ENCODE results near the gene TAF4B.

Gene TAF4B

DNA sequence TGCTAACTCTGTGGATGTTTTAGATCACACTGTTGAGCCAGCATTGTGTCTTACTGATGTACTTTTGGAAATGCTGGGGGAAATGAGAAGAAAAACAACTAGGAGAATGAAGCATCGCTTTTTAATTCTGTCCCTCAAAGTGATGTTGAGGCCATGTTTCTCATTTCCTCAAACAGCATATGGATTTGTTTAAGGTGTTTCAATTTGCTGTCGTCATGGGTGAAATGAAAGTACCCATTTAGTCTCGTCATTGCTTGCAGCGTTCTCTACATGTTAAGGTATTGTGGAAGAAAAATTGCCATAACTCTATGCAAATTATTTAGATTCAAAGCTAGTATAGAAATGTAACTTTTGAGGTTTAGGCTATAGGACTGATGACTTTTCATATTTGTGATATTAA, 170.8 kb downstream of the TAF4B start:
- TF ChIP-seq, protein P1, sequence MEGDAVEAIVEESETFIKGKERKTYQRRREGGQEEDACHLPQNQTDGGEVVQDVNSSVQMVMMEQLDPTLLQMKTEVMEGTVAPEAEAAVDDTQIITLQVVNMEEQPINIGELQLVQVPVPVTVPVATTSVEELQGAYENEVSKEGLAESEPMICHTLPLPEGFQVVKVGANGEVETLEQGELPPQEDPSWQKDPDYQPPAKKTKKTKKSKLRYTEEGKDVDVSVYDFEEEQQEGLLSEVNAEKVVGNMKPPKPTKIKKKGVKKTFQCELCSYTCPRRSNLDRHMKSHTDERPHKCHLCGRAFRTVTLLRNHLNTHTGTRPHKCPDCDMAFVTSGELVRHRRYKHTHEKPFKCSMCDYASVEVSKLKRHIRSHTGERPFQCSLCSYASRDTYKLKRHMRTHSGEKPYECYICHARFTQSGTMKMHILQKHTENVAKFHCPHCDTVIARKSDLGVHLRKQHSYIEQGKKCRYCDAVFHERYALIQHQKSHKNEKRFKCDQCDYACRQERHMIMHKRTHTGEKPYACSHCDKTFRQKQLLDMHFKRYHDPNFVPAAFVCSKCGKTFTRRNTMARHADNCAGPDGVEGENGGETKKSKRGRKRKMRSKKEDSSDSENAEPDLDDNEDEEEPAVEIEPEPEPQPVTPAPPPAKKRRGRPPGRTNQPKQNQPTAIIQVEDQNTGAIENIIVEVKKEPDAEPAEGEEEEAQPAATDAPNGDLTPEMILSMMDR (IDR thresholded peaks at IDR 0.05; ENCODE audit: extremely low read depth, missing control alignments), result no peak
- DNase-seq (ENCODE audit: low spot score), result peak; percentile 33

GRCh38 chr18:26403491-26403890, 177.2 kb downstream of the TAF4B start:
- no peak for DNase-seq (ENCODE audit: low spot score)
- TF ChIP-seq, protein P1 (IDR thresholded peaks at IDR 0.05; ENCODE audit: extremely low read depth, missing control alignments), result no peak

DNA sequence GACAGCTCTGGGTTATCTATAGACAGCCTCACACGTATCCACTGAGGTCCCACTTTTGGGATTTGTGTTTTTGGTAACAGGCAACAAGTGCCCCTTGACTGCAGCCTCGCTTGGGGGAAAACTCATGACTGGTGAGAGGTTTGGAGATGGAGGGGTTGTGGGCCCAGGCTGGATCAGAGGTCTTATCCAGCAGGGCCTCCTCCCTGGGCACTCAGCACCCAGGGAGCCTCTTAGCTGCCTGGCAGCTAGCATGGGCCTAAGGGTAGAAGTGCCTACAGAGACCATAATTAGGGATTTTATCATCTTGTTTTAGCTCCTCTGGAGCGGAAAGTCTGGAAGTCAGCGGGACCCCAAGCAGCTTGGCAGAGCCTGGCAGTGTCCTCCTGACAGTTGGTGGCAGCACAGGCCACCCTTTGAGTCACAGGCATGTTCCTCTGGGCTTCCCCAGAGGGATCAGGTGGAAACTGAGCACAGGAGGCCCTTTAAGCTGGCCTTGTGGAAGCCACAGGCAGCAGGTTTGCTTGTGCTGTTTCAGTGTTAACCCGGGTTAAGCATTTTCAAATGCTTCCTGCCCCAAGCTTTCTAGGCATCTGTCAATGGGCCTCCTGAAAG, 179.1 kb downstream of the TAF4B start:
- TF ChIP-seq, protein P1 (IDR thresholded peaks at IDR 0.05; ENCODE audit: extremely low read depth, missing control alignments), result peak; percentile 74
- DNase-seq (ENCODE audit: low spot score), result peak; percentile 67

DNA sequence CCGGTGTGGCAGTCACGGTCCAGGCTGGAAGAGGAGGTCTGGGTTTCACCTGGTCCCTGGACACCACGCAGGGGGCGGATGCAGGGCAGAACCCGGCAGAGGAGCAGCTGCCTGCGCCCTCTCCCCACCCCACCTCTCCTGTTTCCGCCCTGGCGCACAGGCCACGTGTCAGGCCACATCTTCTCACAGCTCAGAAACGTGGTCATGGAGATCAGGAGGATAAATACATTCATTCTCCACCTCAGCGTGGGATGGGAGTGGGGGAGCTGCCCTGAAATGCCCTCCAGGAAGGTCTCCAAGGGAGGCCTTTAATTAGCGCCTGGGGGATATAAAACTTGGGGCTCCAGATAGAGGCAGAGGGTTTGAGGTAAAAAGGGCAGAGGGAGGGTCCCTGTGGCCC, 180.1 kb downstream of the TAF4B start:
- TF ChIP-seq, protein P1 (IDR thresholded peaks at IDR 0.05; ENCODE audit: extremely low read depth, missing control alignments), result no peak
- DNase-seq (ENCODE audit: low spot score), result no peak

GRCh38 chr18:26406854-26407517, 180.7 kb downstream of the TAF4B start:
- no peak for DNase-seq (ENCODE audit: low spot score)
- TF ChIP-seq, protein P1 (IDR thresholded peaks at IDR 0.05; ENCODE audit: extremely low read depth, missing control alignments), result no peak

- DNase-seq (ENCODE audit: low spot score), result no peak
- TF ChIP-seq, protein P1 (IDR thresholded peaks at IDR 0.05; ENCODE audit: extremely low read depth, missing control alignments), result no peak
Measured at GRCh38 chr18:26407736-26408601, 181.7 kb downstream of the TAF4B start.

GRCh38 chr18:26409091-26409490, 182.8 kb downstream of the TAF4B start:
- TF ChIP-seq, protein P1 (IDR thresholded peaks at IDR 0.05; ENCODE audit: extremely low read depth, missing control alignments), result no peak
- DNase-seq (ENCODE audit: low spot score), result no peak

All from GM20000 (cell line).